Measurements from ENCODE around the gene DEDD2.

Gene DEDD2

DNA sequence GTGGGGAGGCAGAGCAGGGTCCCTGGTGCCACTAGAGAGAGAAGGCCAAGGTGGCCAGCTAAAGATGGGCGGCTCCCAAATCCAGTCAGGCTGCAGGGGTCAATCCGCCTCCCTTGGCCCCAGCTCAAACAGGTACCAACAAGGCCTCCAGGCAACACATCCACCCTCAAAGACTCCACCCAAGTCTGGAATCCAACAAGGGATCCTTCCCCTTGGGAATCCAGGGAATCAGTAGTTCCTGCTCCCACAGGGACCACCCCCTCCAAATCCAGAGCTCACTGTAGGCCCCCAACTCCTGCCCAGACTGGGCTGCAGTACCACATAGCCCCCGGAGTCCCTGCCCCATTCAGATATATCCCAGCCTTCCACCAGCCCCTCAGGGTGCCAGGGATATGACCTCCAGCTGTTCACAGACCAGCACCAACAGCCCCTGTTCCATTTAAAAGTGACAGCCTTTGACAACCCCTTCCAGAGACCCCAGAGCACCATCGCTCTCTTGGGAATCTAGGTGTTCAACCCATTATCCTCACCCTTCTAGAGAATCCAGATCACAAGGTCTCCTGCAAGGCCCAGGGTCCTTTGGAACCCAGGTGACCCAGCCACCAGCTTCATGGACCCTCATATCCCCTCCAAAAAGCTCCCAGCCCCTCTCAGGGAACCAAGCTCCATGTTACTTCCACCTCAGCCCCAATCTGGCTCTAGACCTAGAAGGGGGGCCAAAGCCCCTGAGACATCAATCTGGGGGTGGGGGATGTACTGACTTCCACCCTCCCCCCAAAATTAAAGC lies 34.3 kb upstream of the DEDD2 start:
- Histone ChIP-seq H3K36me3 (ENCODE audit: insufficient read depth, low read length) (peaks cover 18% of the 10 kb centered on the region; the same call in 1 of the 2 replicates), H2AFZ (ENCODE audit: low read length) (no peak overlapping the region), H3K4me1 (ENCODE audit: insufficient read depth, low read length, severe bottlenecking) (peaks cover 33% of the 10 kb centered on the region), H3K4me3 (ENCODE audit: low read depth, low read length, poor library complexity, severe bottlenecking) (no peak overlapping the region), H3K27me3 (ENCODE audit: insufficient read depth, low read length) (0 out of 2 replicates have a peak, but pooled peaks cover 5% of the 10 kb centered on the region), H3K79me2 (ENCODE audit: insufficient read depth, low read length) (0 out of 2 replicates have a peak, but pooled peaks cover 8% of the 10 kb centered on the region), H3K9ac (ENCODE audit: low read length) (no peak overlapping the region), H3K4me2 (ENCODE audit: low read length) (peak overlapping the region; percentile 15; the same call in 1 of the 2 replicates), H4K20me1 (ENCODE audit: insufficient read depth, low read length) (no peaks in the 10 kb centered on the region), H3F3A (ENCODE audit: insufficient read depth, low read length) (0 out of 2 replicates have a peak, but pooled peaks cover 5% of the 10 kb centered on the region), H3K9me3 (ENCODE audit: low read length) (no peaks in the 10 kb centered on the region), H3K27ac (ENCODE audit: low read depth, low read length, poor library complexity, severe bottlenecking) (peak overlapping the region; percentile 10), H3K9me2 (ENCODE audit: low read depth, low read length) (no peaks in the 10 kb centered on the region)
- TF ChIP-seq CTCF (IDR thresholded peaks at IDR 0.05; ENCODE audit: low read length) (no peak), EZH2 (IDR thresholded peaks at IDR 0.05; ENCODE audit: borderline replicate concordance, low read length) (no peak)

GRCh38 chr19:42250666-42251531 lies 33.4 kb upstream of the DEDD2 start:
- Histone ChIP-seq H3K4me3 (ENCODE audit: low read depth, low read length, poor library complexity, severe bottlenecking) (no peak overlapping the region), H3K4me2 (ENCODE audit: low read length) (peak overlapping the region; percentile 22; the same call in 1 of the 2 replicates), H3F3A (ENCODE audit: insufficient read depth, low read length) (no peaks in the 10 kb centered on the region), H3K9me2 (ENCODE audit: low read depth, low read length) (no peaks in the 10 kb centered on the region), H3K79me2 (ENCODE audit: insufficient read depth, low read length) (0 out of 2 replicates have a peak, but pooled peaks cover 8% of the 10 kb centered on the region), H4K20me1 (ENCODE audit: insufficient read depth, low read length) (no peaks in the 10 kb centered on the region), H3K27ac (ENCODE audit: low read depth, low read length, poor library complexity, severe bottlenecking) (peak overlapping the region; percentile 46), H3K27me3 (ENCODE audit: insufficient read depth, low read length) (0 out of 2 replicates have a peak, but pooled peaks cover 4% of the 10 kb centered on the region), H3K9me3 (ENCODE audit: low read length) (no peaks in the 10 kb centered on the region), H2AFZ (ENCODE audit: low read length) (no peak overlapping the region), H3K9ac (ENCODE audit: low read length) (no peak overlapping the region), H3K36me3 (ENCODE audit: insufficient read depth, low read length) (peaks cover 18% of the 10 kb centered on the region; the same call in 1 of the 2 replicates), H3K4me1 (ENCODE audit: insufficient read depth, low read length, severe bottlenecking) (peaks cover 32% of the 10 kb centered on the region)
- TF ChIP-seq EZH2 (IDR thresholded peaks at IDR 0.05; ENCODE audit: borderline replicate concordance, low read length): no peak
- TF ChIP-seq CTCF (IDR thresholded peaks at IDR 0.05; ENCODE audit: low read length): no peak

DNA sequence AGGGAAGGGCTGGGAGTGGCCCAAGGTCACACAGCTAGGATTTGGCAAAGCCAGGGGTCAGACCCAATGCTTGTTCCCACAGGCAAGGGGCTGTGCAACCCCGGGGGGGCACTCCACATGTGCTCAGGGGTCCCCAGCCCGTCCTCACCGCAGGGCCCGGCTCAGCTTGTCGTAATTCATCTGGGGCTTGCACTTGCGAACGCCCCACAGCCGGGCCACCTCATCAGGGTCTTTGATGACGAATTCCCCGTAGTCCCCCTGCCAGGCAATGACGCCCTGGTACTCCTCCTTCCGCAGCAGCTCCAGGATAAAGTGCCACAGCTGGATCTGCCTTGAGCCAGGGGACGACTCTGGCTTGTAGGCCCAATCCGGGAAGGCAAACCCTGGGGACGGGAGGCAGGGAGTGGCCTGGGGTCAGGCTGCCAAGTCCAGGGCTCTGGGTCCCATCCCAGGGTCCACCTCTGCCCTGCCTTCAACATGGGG lies 32.7 kb upstream of the DEDD2 start:
- no peaks in the 10 kb centered on the region for H3K9me3 ChIP-seq (ENCODE audit: low read length)
- H3K4me2 ChIP-seq (ENCODE audit: low read length): no peak overlapping the region; the same call in 1 of the 2 replicates
- 0 out of 2 replicates have a peak, but pooled peaks cover 8% of the 10 kb centered on the region for H3K79me2 ChIP-seq (ENCODE audit: insufficient read depth, low read length)
- peak overlapping the region; percentile 46 for H3K27ac ChIP-seq (ENCODE audit: low read depth, low read length, poor library complexity, severe bottlenecking)
- TF ChIP-seq CTCF (IDR thresholded peaks at IDR 0.05; ENCODE audit: low read length) (no peak), EZH2 (IDR thresholded peaks at IDR 0.05; ENCODE audit: borderline replicate concordance, low read length) (no peak)
- H3K9ac ChIP-seq (ENCODE audit: low read length): no peak overlapping the region
- peaks cover 18% of the 10 kb centered on the region; the same call in 1 of the 2 replicates for H3K36me3 ChIP-seq (ENCODE audit: insufficient read depth, low read length)
- H3K9me2 ChIP-seq (ENCODE audit: low read depth, low read length): no peaks in the 10 kb centered on the region
- H3K4me3 ChIP-seq (ENCODE audit: low read depth, low read length, poor library complexity, severe bottlenecking): no peak overlapping the region
- no peak overlapping the region for H2AFZ ChIP-seq (ENCODE audit: low read length)
- no peaks in the 10 kb centered on the region for H4K20me1 ChIP-seq (ENCODE audit: insufficient read depth, low read length)
- H3K27me3 ChIP-seq (ENCODE audit: insufficient read depth, low read length): no peaks in the 10 kb centered on the region
- H3K4me1 ChIP-seq (ENCODE audit: insufficient read depth, low read length, severe bottlenecking): peaks cover 27% of the 10 kb centered on the region
- H3F3A ChIP-seq (ENCODE audit: insufficient read depth, low read length): no peaks in the 10 kb centered on the region
